ENCODE data around the gene MINDY4B.

The MINDY4B gene

GRCh38 chr3:150843241-150843640 lies 62.0 kb downstream of the MINDY4B start:
- DNase-seq: no peak

DNA sequence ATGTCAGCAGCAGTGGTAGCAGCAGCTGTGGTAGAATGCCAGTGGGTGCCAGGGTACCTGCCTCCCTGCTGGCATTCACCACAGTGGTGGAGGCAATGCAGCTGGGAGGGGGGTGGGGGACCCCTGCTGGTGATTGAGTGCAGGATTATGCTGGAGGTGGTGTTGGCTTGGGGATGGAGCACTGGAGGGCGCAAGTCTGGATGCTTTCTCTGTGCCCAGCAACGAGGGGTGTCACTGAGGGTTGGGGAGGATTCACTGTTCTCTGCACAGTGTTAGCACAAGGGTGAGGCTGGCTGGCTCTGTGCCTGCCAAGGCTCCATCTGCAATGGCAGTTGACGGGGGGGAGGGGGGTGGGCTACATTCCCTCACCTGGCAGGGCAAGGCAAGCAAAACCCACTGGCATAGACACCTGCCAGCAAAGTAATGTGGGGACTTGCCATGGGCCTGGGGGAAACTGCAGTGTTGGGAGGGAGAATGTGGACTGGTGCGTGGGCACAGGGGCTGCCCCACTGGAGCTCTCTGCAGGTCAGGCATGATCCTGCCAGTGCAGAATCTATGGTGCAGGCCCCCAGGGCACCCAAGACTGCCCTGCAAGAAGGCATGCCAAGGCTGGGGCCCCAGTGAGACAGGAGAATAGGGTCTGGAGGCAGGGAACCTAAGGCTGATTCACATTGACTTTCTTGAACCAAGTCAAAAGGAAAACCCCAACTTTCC lies 64.3 kb downstream of the MINDY4B start:
- DNase-seq: no peak

DNA sequence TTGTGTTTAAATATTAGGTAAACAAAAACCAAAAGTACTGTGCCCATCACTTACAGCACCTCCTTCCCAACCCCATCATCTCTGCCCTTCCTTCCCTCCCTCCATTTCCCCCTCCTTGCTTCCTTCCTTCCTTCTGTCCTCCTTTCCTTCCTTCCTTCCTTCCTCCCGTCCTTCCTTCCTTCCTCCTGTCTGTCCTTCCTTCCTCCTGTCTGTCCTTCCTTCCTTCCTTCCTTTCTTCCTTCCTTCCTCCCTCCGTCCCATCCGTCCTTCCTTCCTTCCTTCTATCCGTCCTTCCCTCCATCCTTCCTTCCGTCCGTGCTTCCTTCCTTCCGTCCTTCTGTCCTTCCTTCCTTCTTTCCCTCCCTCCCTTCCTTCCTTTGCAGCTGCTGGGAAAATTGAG lies 74.5 kb downstream of the MINDY4B start:
- DNase-seq: no peak

DNA sequence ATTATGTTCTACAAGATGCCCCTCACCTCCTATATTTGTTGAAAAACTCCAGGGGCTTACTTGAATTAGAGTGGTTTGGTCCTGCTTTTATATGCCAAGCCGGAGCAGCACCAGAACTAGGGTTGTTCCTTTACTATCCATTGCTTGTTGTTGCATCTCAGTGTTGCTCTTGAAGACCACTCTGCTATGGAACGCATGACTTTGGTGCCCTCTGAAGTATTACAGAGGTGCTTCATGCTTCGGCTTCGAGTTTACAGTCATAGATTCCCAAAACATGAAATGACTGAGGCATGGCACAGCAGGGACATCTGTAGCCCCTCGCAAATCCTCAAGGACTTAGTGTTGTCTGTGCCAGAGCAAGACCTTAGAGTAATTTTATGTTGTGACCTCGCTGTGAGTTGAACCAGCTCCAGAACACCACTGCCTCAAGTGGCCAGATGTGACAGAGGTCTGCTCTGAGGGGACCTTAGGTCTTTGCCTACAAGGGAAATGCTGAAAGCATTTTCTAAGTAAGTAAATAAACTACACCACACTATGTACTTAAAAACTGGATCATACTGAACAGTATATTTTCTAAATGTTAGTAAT lies 75.1 kb downstream of the MINDY4B start:
- DNase-seq: peak; percentile 27

DNA sequence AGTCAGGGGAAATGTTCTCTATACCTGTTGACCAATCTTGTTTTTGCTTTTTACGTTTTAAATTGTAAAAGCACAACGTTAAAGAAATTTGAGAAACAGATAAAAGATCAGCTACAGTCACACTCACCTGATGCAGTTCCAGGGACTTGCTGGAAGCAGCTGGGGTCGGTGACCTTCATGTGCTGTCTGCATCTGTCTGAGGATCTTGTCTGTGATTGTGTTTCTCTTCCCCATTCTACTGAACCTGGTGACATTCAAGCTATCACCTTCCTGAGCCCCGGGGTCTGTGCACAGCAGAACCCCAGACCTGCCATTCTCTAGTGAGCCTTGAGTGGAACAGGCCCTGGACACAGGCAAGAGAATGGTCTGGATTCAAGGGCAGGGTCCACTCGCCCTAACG lies 75.8 kb downstream of the MINDY4B start:
- no peak for DNase-seq

- no peak for DNase-seq
Measured at GRCh38 chr3:150828997-150829396, 76.2 kb downstream of the MINDY4B start.

DNA sequence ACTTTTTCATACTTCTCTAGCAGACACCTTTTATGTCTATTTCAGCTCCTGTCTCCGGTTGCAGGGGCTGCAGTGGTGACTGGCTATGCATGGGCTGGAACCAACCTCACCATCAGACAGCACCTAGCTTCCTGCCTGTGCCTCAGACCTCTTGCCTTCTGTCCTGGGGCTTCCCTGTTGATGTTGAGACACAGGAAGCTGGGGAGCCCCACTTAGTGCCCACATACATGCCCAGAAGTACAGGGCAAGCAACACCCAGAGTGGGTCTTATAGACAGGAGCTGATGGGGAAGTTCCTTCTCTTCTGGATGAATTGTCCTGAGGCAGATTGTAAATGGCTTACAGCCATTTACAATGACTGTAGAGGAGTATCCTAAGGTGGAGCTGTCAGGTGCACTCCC lies 77.0 kb downstream of the MINDY4B start:
- no peak for DNase-seq

- no peak for DNase-seq
Measured at GRCh38 chr3:150826466-150827282, 78.6 kb downstream of the MINDY4B start.

- DNase-seq: no peak
Measured at GRCh38 chr3:150825916-150826377, 79.3 kb downstream of the MINDY4B start.

DNA sequence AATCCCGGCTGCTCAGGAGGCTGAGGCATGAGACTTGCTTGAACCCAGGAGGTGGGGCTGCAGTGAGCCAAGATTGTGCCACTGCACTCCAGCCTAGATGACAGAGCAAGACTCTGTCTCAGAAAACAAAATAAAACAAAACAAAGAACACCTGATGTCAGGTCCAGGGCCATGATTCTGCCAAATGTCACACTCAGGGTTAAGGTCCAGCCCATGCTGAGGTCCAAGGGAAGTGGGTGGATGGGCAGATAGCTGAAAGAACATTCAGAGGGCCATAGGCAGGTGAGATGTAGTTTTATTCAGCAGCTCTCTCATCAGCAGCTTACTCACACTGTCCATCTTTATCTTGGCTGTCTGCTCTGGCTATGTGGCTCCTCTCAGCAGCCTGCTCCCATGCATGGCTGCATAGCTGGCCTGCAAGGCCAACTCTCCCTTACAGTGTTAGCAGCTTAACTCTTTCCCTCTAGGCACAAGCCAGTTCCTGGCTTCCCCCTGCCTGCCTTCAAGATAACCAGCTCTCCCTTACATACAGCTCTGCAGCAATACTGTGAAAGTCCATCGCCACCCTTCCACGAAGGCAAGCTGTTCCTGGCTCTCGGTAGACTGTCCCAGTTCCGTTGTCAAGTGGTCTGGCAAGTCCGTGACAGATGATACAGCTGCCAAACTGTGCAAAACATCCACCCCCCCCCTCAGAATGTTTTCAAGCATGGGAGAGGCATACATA lies 79.9 kb downstream of the MINDY4B start:
- no peak for DNase-seq

- DNase-seq: no peak
Measured at GRCh38 chr3:150823277-150823676, 82.0 kb downstream of the MINDY4B start.

- no peak for DNase-seq
Measured at GRCh38 chr3:150822636-150823035, 82.6 kb downstream of the MINDY4B start.
